Neuron (in vitro differentiated cells): ENCODE results near the gene GUCA1A.
A peak's percentile ranks its signal among the peaks of the same experiment; 100 is the strongest.
"Not testable (repeated sequence)": the region's sequence is repeated elsewhere in the genome, so short reads cannot be mapped to it uniquely, and the experiment has no call there.

Experiments used
- H2AFZ ChIP-seq: one replicate; pipeline ENCODE4 v1.6.1; 2013; ENCODE audit warnings: low read depth, mild to moderate bottlenecking, inconsistent platforms, low read length, moderate library complexity
- H3K27me3 ChIP-seq: one replicate; pipeline ENCODE4 v1.6.1; 2013; ENCODE audit warnings: low read length; ENCODE audit not compliant: insufficient read depth
- H3K36me3 ChIP-seq: one replicate; pipeline ENCODE4 v1.6.1; 2013; ENCODE audit warnings: low read length; ENCODE audit not compliant: insufficient read depth
- H3K4me1 ChIP-seq: one replicate; pipeline ENCODE4 v1.6.1; 2013; ENCODE audit warnings: low read length; ENCODE audit not compliant: insufficient read depth
- H3K4me3 ChIP-seq: 2 replicates; pipeline ENCODE4 v1.5.1; 2013; ENCODE audit warnings: mild to moderate bottlenecking, low read length, moderate library complexity
- H3K9me3 ChIP-seq: one replicate; pipeline ENCODE4 v1.6.1; 2013; ENCODE audit warnings: low read length

GUCA1A gene

DNA sequence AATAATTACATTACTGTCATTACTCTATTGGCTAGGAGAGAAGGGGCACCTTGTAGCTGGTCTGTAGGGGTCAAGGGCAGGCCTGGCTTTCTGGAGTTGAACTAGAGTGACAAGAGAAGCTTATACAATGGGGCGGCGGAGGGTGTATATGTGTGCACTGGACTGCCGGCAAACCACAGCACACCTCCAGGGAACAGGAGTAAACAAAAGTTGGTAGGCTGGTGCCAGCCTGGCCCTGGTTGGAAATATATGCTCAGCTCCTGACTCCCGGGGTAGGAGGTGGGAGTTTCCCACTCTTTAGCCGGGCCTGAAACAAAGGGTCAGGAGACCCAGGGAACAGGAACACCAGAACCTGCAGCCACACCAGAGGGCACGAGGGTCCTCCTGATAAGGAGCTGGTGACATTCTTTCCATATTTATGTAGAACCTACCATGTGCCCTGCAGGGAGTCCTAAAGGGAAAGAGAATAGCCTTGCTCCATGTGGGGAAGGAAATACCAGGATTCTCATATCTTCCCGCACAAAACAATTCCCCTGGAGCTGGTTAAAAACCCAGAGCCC, 35.9 kb upstream of the GUCA1A start:
- peaks cover 23% of the 10 kb centered on the region for H3K4me1 ChIP-seq
- H3K4me3 ChIP-seq: peak overlapping the region; percentile 35
- no peaks in the 10 kb centered on the region for H3K36me3 ChIP-seq
- peaks cover 20% of the 10 kb centered on the region for H3K27me3 ChIP-seq
- H3K9me3 ChIP-seq: no peaks in the 10 kb centered on the region
- H2AFZ ChIP-seq: peak overlapping the region; percentile 88

DNA sequence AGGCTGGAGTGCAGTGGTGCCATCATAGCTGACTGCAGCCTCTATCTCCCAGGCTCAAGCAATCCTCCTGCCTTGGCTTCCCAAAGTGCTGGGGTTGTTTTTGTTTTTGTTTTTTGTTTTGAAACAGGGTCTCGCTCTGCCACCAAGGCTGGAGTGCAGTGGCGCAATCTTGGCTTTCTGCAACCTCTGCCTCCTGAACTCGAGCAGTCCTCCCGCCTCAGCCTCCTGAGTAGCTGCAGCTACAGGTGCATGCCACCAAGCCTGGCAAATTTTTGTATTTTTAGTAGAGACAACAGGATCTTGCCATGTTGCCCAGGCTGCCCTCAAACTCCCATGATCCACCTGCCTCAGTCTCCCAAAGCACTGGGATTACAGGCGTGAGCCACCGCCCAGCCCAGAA, 35.0 kb upstream of the GUCA1A start:
- no peaks in the 10 kb centered on the region for H3K36me3 ChIP-seq
- H3K4me1 ChIP-seq: peaks cover 23% of the 10 kb centered on the region
- no peaks in the 10 kb centered on the region for H3K9me3 ChIP-seq
- peaks cover 28% of the 10 kb centered on the region for H3K27me3 ChIP-seq
- H2AFZ ChIP-seq: no peak overlapping the region
- H3K4me3 ChIP-seq: no peak overlapping the region

DNA sequence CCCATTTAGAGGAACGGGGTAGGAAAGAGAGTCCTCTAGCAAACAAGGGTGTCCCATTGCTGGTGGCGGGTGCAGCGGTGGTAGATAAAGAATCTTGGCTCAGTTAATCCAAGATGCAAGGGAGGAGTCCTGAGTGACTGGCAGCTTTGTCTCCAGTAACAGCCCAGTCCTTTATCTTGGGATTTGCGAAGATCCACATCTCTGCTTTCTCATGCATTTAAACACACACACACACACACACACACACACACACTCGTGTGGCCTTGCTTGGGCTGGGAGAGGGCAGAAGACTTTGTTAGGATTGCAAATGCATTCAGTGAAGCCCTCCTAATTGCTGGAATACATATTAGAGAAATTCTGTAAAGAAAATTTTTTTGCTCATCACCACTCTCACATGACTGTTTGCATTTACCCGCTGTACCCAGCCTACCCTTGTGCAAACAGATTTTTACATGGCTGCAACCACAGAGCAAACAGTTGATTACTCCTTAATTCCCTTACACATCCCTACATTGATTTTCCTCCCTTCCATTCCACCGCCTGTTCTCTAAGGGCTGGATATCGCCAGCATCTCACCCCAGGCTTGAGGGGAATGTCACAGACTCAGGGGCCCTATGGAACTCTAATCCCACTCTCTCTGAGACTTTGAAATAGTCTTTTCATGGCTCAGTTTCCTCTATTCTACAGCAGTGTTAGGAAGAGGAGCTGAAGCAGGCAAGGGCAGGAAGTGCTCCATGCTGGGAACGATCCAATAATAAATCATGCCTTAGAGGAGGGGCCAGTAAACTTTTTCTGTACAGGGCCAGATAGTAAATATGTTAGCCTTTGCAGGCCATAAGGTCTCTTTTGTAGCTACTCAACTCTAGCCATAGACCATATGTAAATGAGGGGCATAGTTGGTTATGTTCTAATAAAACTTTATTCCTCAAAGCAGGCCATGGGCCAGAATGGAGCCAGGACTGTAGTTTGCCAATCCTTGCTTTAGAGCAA, 34.2 kb upstream of the GUCA1A start:
- H3K4me3 ChIP-seq: no peak overlapping the region
- peaks cover 23% of the 10 kb centered on the region for H3K4me1 ChIP-seq

DNA sequence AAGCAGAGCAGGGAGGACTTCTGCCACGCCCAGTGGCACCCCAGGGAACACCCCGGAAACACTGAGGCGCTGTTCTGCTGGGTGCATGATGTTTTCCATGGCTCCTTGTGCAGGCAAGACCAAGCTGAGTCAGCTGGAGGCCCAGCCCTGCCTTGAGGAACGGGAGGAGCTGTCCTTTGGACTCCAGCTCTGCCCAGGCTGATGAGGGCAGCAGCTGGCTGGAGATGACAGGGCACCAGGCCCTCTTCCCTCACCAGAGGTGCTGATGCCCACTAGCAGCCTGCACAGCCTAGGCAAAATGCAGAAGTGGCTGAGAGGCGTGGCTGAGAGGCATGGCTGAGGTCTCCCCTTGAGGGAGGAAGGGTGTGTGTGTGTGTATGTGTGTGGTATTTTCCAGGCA, 33.1 kb upstream of the GUCA1A start:
- peaks cover 23% of the 10 kb centered on the region for H3K4me1 ChIP-seq
- H3K4me3 ChIP-seq: no peak overlapping the region
- H2AFZ ChIP-seq: no peak overlapping the region
- peaks cover 36% of the 10 kb centered on the region for H3K27me3 ChIP-seq
- H3K36me3 ChIP-seq: no peaks in the 10 kb centered on the region
- H3K9me3 ChIP-seq: no peaks in the 10 kb centered on the region

More for the DNA sequence above, 34.2 kb upstream of the GUCA1A start:
- Histone ChIP-seq H2AFZ (no peak overlapping the region), H3K9me3 (no peaks in the 10 kb centered on the region), H3K27me3 (peaks cover 35% of the 10 kb centered on the region), H3K36me3 (no peaks in the 10 kb centered on the region)

DNA sequence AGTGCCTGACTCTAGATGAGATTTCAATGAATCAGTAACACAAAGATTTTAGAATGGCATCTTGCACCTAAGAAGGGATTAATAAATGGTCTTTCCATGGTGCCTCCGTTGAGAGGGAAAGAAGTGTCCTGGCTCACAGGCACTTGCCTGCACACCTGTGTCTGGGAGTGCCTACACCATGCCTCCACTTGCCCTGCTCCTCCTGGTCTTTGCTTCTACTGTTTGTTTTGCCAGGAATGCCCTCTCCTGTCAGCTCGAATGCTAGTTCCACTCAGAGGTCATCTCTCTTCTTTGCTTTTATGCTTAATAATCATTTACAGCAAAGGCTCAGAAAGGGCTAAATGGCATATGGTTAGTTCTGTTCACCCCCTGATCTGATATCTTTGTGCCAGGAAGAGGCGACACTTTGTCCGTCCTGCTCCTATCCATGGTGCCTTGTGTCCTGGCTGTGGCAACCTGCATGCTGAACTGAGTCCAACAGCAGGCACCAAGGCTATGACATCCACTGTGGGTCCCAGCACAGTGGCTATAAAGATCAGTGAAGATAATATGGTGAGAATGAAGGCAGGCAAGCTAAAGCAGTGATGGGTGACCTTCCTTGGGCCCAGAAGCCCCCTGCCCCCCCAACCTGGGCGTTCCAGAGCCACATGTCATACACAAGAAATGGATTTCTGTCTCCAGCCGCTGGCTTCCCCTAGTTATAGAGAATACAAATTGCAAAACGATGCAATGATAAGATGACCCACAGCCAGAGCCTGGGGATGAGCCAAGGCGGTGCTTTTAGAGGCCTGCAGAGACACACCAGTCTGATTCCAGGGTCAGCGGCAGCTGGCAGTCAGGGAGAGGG, 32.2 kb upstream of the GUCA1A start:
- no peak overlapping the region for H3K4me3 ChIP-seq
- H3K4me1 ChIP-seq: peaks cover 23% of the 10 kb centered on the region
- H3K36me3 ChIP-seq: no peaks in the 10 kb centered on the region
- no peaks in the 10 kb centered on the region for H3K9me3 ChIP-seq
- H3K27me3 ChIP-seq: peaks cover 36% of the 10 kb centered on the region
- no peak overlapping the region for H2AFZ ChIP-seq

DNA sequence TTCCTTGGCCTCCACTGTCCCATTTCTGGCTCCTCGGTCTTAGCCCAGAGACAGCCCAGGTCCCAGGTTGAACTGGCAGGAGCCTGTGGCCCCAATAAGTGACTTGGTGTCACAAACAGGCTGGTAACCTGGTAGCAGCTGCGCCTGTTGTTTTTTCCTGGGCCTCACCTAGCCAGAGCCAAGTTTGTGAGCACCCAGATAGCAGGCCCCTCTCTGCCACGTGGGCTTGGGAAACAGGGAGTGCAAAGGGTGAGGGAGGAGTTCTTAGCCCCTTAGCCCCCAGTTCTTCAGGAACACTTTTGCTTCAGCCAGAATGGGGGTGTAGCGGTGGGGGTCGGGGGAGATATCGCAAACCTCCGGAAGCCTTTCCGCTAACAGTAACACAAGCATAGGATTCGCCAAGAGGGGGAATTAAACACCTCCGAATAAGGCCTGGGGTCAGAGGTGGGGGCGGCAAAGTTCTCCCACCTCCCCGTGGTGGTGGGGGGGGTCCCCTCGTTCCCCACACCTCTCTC, 31.5 kb upstream of the GUCA1A start:
- Histone ChIP-seq H3K36me3 (no peaks in the 10 kb centered on the region), H3K27me3 (peaks cover 36% of the 10 kb centered on the region), H3K4me1 (peaks cover 18% of the 10 kb centered on the region), H3K9me3 (no peaks in the 10 kb centered on the region), H3K4me3 (no peak overlapping the region), H2AFZ (peak overlapping the region; percentile 83)

DNA sequence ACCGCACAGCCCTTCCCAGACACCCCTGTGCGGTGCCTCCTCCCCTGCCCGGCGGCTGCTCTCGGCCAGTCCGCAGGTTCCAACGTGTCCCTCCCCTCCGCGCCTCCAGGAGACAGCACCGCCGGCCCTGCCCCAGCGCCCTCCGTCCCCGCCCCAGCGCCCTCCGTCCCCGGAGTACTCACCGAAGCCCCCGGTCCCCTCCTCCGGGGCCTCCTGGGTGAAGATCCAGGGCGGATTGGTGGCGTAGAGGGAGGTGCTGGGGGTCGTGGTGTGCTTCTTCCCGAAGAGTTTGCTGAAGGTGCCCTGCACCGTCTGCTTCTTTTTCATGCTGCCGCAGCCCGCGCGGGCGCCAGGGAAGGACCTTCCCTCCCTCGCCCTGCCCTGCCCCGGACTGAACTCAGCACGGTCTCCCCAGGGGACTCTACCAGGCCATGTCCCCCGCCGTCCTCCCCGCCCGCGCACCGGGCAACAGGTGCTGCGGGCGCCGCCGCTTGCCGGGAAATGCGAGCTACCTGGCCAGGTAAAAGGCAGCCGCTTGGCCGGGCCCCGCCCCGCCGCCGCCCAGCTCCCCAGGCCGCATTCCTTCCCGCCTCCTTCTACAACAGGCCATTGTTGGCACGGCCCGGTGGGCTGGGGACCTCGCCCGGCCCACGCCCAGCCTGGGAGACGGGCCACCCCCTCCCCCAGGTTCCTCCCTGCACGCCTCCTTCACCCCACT, 30.9 kb upstream of the GUCA1A start, which contains the start of gene C6orf132:
Gene C6orf132, minus strand, starts transcription at position 503 of the 718 bp plus-strand sequence. Its CDS starts 176 bp downstream, at position 327.
- H2AFZ ChIP-seq: peak within 1 kb of the TSS; percentile 83

DNA sequence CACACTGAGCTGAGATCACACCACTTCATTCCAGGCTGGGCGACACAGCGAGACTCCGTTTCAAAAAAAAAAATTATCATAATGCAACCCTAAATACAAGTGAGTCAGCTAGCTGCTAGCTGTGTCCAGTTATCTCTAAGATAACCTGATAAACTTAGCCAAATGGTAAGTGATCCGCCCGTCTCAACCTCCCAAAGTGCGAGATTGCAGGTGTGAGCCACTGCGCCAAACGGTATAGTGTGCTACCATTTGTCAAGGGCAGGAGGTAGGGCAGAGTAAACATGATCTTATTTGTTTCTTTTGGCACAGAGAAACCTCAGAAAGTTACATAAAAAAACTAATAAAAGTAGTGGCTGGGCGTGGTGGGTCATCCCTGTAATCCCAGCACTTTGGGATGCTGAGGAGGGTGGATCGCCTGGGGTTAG, 26.0 kb upstream of the GUCA1A start:
- Histone ChIP-seq H3K27me3 (peaks cover 25% of the 10 kb centered on the region), H3K4me3 (no peak overlapping the region), H3K4me1 (no peaks in the 10 kb centered on the region), H2AFZ (no peak overlapping the region), H3K9me3 (no peaks in the 10 kb centered on the region), H3K36me3 (no peaks in the 10 kb centered on the region)

More for the DNA sequence above, 30.9 kb upstream of the GUCA1A start, which contains the start of gene C6orf132:
- Histone ChIP-seq H3K9me3 (no peaks in the 10 kb centered on the region), H3K4me1 (peaks cover 12% of the 10 kb centered on the region), H3K27me3 (peaks cover 36% of the 10 kb centered on the region), H3K36me3 (no peaks in the 10 kb centered on the region), H3K4me3 (peak within 1 kb of the TSS; percentile 25)

DNA sequence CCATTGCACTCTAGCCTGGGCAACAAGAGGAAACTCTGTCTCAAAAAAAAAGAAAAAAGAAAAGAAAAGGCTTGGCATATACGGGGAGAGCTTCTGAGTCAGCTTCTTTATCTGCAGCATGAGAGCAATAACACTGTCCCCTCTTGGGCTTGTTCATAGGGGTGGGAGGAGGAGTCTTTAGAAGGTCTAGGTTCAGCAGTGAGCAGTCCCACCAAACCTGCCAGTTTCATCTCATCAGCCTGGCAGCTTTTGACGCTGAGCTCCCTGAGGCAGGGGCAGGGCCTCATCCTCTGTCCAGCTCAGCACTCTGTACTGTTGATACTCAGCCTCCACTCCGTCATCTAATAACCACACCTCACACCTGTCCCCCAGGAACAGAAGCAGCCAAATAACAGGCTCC, 25.1 kb upstream of the GUCA1A start:
- peaks cover 15% of the 10 kb centered on the region for H3K27me3 ChIP-seq
- no peaks in the 10 kb centered on the region for H3K9me3 ChIP-seq
- H3K4me1 ChIP-seq: no peaks in the 10 kb centered on the region
- H3K36me3 ChIP-seq: no peaks in the 10 kb centered on the region
- no peak overlapping the region for H2AFZ ChIP-seq
- H3K4me3 ChIP-seq: no peak overlapping the region

DNA sequence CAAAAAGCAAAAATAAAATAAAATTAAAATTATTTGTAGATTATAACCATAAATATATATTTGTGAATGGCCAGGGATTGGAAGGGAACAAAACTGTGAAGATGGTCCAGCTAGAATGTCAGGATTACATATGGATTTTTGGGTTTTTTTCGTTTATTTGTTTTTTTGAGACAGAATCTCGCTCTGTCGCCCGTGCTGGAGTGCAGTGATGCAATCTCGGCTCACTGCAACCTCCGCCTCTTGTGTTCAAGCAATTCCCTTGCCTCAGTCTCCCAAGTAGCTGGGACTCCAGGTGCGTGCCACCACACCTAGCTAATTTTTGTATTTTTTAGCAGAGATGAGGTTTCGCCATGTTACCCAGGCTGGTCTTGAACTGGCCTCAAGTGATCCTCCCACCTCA, 22.9 kb upstream of the GUCA1A start:
- Histone ChIP-seq H2AFZ (no peak overlapping the region), H3K4me1 (no peaks in the 10 kb centered on the region), H3K9me3 (no peaks in the 10 kb centered on the region), H3K4me3 (no peak overlapping the region), H3K27me3 (peaks cover 7% of the 10 kb centered on the region), H3K36me3 (no peaks in the 10 kb centered on the region)

DNA sequence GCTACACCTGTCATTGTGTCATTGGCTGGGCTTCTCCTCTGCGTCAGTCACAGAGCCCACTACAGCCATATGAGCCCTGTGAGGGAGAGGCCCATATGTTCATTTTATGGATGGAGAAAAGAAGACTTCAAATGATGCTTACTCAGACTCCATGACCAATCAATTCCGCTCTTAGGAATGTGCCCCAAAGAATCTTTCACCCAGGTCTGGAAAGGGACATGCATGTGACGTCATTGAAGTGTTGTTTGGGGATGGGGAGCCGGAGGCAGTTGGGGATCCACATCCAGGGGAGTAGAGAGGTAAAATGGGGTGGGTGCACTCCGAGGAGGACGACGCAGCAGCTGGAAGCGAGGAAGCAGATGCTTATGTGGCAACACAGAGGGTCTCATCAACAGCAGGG, 21.1 kb upstream of the GUCA1A start:
- H3K36me3 ChIP-seq: no peaks in the 10 kb centered on the region
- no peaks in the 10 kb centered on the region for H3K4me1 ChIP-seq
- no peak overlapping the region for H2AFZ ChIP-seq
- peaks cover 7% of the 10 kb centered on the region for H3K27me3 ChIP-seq
- no peaks in the 10 kb centered on the region for H3K9me3 ChIP-seq
- no peak overlapping the region for H3K4me3 ChIP-seq

DNA sequence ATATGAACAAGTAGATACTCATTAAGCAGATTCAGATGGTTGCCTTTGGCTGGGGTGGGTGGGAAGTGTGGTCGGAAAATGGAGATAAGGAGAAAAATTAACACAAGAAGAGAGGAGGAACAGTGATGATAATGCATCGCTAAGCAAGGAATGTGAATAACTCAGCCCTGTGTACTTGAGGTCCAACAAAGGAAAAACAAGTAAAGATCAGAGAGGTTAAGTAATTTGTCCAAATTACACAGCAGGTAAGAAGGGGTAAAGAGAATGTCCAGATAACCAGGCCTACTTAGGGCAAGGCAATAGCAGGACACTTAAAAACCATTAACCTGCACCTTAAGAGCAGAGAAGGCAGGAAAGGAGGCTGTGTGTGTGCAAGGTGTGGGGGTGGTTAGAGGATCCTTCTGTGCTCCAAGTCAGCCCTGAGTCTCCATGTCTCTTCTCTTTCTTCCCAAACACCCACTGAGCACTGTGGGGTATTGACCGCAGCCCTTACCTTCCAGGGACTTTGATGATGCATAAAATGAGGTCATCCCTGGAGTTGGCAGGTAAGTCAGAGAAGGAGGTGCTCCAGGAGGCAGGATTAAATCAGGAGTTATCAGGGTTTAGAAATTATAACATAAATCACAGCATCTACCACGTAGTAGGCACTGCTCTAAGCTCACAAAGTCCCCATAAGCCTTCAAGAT, 20.5 kb upstream of the GUCA1A start:
- not testable (repeated sequence) for H2AFZ ChIP-seq, H3K27me3 ChIP-seq, H3K4me3 ChIP-seq, H3K4me1 ChIP-seq, H3K36me3 ChIP-seq, H3K9me3 ChIP-seq
